Liver (tissue), 9 donors: Measurements from ENCODE around the gene KDM4C. TPM values are rescaled to one million over a fixed set of nuclear protein-coding genes. Genes with fewer than 3 reads are reported as not detected.
A peak's percentile ranks its signal among the peaks of the same experiment; 100 is the strongest.

Experiments
- DNase-seq: peaks from one replicate; pipeline ENCODE4 v3.0.0-alpha.2; 2017; ENCODE audit warnings: low spot score
- H3K27ac ChIP-seq, 2 donors: one replicate each; pipeline ENCODE4 v1.7.0; 2013; ENCODE audit warnings: inconsistent platforms in 2 of 2, low read length in 2 of 2, control low read depth in 1 of 2, low read depth in 1 of 2, mild to moderate bottlenecking in 1 of 2
- H3K27me3 ChIP-seq, 4 donors: one replicate each; pipeline versions ENCODE4 v1.6.1 to v1.7.0; 2013; ENCODE audit warnings: low read length in 3 of 4, inconsistent platforms in 1 of 4, mild to moderate bottlenecking in 1 of 4, moderate library complexity in 1 of 4; ENCODE audit not compliant: control insufficient read depth in 4 of 4, insufficient read depth in 4 of 4
- H3K36me3 ChIP-seq, 4 donors: one replicate each; pipeline versions ENCODE4 v1.6.1 to v1.7.0; 2013; ENCODE audit warnings: low read length in 3 of 4, mild to moderate bottlenecking in 3 of 4, low read depth in 1 of 4, moderate library complexity in 1 of 4; ENCODE audit not compliant: control insufficient read depth in 4 of 4, insufficient read depth in 3 of 4
- H3K4me1 ChIP-seq, 4 donors: one replicate each; pipeline versions ENCODE4 v1.6.1 to v1.7.0; 2013; ENCODE audit warnings: low read length in 3 of 4, mild to moderate bottlenecking in 3 of 4, moderate library complexity in 1 of 4; ENCODE audit not compliant: control insufficient read depth in 4 of 4, insufficient read depth in 4 of 4
- H3K4me3 ChIP-seq, 3 donors: one replicate each; pipeline versions ENCODE4 v1.6.1 to v1.7.0; 2013; ENCODE audit warnings: low read length in 3 of 3, control low read depth in 1 of 3, low read depth in 1 of 3, mild to moderate bottlenecking in 1 of 3
- H3K9ac ChIP-seq, 2 donors: one replicate each; pipeline ENCODE4 v1.7.0; 2013; ENCODE audit warnings: low read length in 2 of 2, mild to moderate bottlenecking in 2 of 2, moderate library complexity in 2 of 2, control low read depth in 1 of 2, low read depth in 1 of 2
- H3K9me3 ChIP-seq, 4 donors: one replicate each; pipeline versions ENCODE4 v1.6.1 to v1.7.0; 2013; ENCODE audit warnings: low read length in 3 of 4; ENCODE audit not compliant: control insufficient read depth in 4 of 4
- ATF3 ChIP-seq: IDR thresholded peaks from 2 replicates; pipeline ENCODE4 v1.6.1; 2016; ENCODE audit warnings: antibody characterized with exemption
- EGR1 ChIP-seq, 2 donors: IDR thresholded peaks; 2 replicates each; pipeline ENCODE4 v1.6.1; 2016 to 2018; ENCODE audit warnings: antibody characterized with exemption in 2 of 2, low read depth in 2 of 2
- FOXA1 ChIP-seq: IDR thresholded peaks from 2 replicates; pipeline ENCODE4 v1.6.1; 2016; ENCODE audit warnings: antibody characterized with exemption
- FOXA2 ChIP-seq: IDR thresholded peaks from 2 replicates; pipeline ENCODE4 v1.6.1; 2016; ENCODE audit warnings: antibody characterized with exemption
- GABPA ChIP-seq, 2 donors: IDR thresholded peaks in 1 of 2; conservative IDR thresholded peaks in 1 of 2; 2 replicates each; pipeline ENCODE4 v1.6.1; 2016; ENCODE audit warnings: antibody characterized with exemption in 2 of 2, mild to moderate bottlenecking in 1 of 2, moderate library complexity in 1 of 2
- HNF4A ChIP-seq, 2 donors: conservative IDR thresholded peaks; 2 replicates each; pipeline ENCODE4 v1.6.1; 2016; ENCODE audit warnings: antibody characterized with exemption in 2 of 2, mild to moderate bottlenecking in 2 of 2
- HNF4G ChIP-seq: IDR thresholded peaks from 2 replicates; pipeline ENCODE4 v1.6.1; 2016; ENCODE audit warnings: antibody characterized with exemption
- JUND ChIP-seq, 2 donors: IDR thresholded peaks; 2 replicates each; pipeline ENCODE4 v1.6.1; 2016; ENCODE audit warnings: antibody characterized with exemption in 2 of 2
- MAX ChIP-seq: IDR thresholded peaks from 2 replicates; pipeline ENCODE4 v1.6.1; 2016; ENCODE audit warnings: antibody characterized with exemption
- NR2F2 ChIP-seq: IDR thresholded peaks from 2 replicates; pipeline ENCODE4 v1.6.1; 2016; ENCODE audit warnings: antibody characterized with exemption
- RAD21 ChIP-seq, 2 donors: IDR thresholded peaks; 2 replicates each; pipeline ENCODE4 v1.6.1; 2016; ENCODE audit warnings: antibody characterized with exemption in 2 of 2, mild to moderate bottlenecking in 2 of 2
- REST ChIP-seq: IDR thresholded peaks from 2 replicates; pipeline ENCODE4 v1.6.1; 2016; ENCODE audit warnings: antibody characterized with exemption, mild to moderate bottlenecking
- SP1 ChIP-seq: IDR thresholded peaks from 2 replicates; pipeline ENCODE4 v1.6.1; 2018; ENCODE audit warnings: antibody characterized with exemption, mild to moderate bottlenecking
- TAF1 ChIP-seq: conservative IDR thresholded peaks from 2 replicates; pipeline ENCODE4 v1.6.1; 2016; ENCODE audit warnings: antibody characterized with exemption, mild to moderate bottlenecking
- ZBTB33 ChIP-seq: IDR thresholded peaks from 2 replicates; pipeline ENCODE4 v1.6.1; 2016; ENCODE audit warnings: antibody characterized with exemption
- WGBS: extraction: QIAGEN DNeasy Blood & Tissue Kit; methylation state at CpG from one replicate; pipeline ENCODE4 v1.1.7; 2013; 5-methylcytosine and 5-hydroxymethylcytosine counted together
- polyA plus RNA-seq, 2 donors: library from polyadenylated mRNA; stranded (reverse) in 1 of 2; unstranded in 1 of 2; fragments of 200-250 nt in 1 of 2; fragments of >200 nt in 1 of 2; fragmentation: Nextera tagmentation in 1 of 2; extraction: Ambion mirVana in 1 of 2; gene quantifications; one replicate each; pipeline versions ENCODE4 v1.2.1 to v1.2.3, GENCODE V29; 2013 to 2015
- total RNA-seq, 2 donors: library from RNA; depleted of rRNA; stranded (reverse); fragments of >200 nt; gene quantifications; one replicate each; pipeline ENCODE4 v1.2.3, GENCODE V29; 2014
- TF ChIP-seq, protein P1 (sequence below): fragments of 150-350 bp; IDR thresholded peaks from 2 replicates; pipeline ENCODE4 v1.5.1; 2017; ENCODE audit warnings: improper control_type of control experiment, low read depth, low read length; ENCODE audit not compliant: missing input control
- donor health status: healthy.
- donor health status: healthy.
- donor health status: healthy.
- donor health status: healthy.
- donor health status: healthy.

The KDM4C gene
- total and polyA plus RNA-seq, 4 donors, result 4.3 to 40.2 (median 24.0) TPM

- peak; percentile 18 for TF ChIP-seq REST
- no peak for TF ChIP-seq NR2F2
- peak; percentile 44 for TF ChIP-seq FOXA2
- peak; percentile 51 for TF ChIP-seq SP1
- peak; percentile 82 for TF ChIP-seq HNF4G
Observed at GRCh38 chr9:6819112-6819511, 61.3 kb downstream of the KDM4C start (continued).

DNA sequence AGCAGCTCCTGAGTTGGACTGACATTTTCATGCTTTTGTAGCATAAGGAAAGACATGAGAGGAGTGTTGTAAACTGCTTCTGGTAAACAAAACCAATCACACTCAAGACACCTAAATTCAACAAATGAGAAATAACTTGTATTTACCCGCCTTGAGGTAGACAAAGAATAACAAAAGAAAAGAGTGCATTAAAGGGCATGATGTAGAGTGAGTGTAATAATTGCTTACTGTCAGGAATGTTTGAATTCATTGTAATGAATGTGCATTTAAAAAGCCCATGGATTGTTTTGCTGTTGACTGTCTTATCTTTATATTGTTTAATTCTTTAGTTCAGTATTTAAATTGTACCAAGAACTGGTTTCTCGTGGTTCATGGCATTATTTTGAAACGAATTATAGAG lies 61.8 kb downstream of the KDM4C start:
- Histone ChIP-seq H3K9me3 (no peaks in the 10 kb centered on the region), H3K36me3 (peaks cover 0 to 10% (median 0%) of the 10 kb centered on the region in 4 donors), H3K4me1 (peaks cover 0 to 19% (median 7%) of the 10 kb centered on the region in 4 donors), H3K9ac (no peak overlapping the region), H3K4me3 (no peak overlapping the region), H3K27me3 (no peaks in the 10 kb centered on the region), H3K27ac (no peak overlapping the region)
- 75% methylated on average over 3 of the region's 3 CpGs for WGBS
- no peak for DNase-seq
- TF ChIP-seq ATF3, result no peak
- TF ChIP-seq FOXA1, result no peak
- TF ChIP-seq HNF4G, result no peak
- no peak for TF ChIP-seq ZBTB33
- no peak for TF ChIP-seq GABPA (IDR thresholded peaks at IDR 0.05 in 1 of 2, conservative IDR thresholded peaks at IDR 0.05 in 1 of 2)

- DNase-seq, result no peak
- 81% methylated on average over 3 of the region's 3 CpGs for WGBS
- Histone ChIP-seq H3K27me3 (no peaks in the 10 kb centered on the region), H3K9ac (no peak overlapping the region), H3K9me3 (no peaks in the 10 kb centered on the region), H3K4me3 (no peak overlapping the region), H3K4me1 (peaks cover 0 to 19% (median 7%) of the 10 kb centered on the region in 4 donors), H3K36me3 (peaks cover 0 to 13% (median 0%) of the 10 kb centered on the region in 4 donors), H3K27ac (no peak overlapping the region)
- no peak for TF ChIP-seq TAF1
- no peak for TF ChIP-seq JUND (IDR thresholded peaks at IDR 0.05)
- no peak for TF ChIP-seq FOXA2
- TF ChIP-seq ATF3, result no peak
- no peak for TF ChIP-seq ZBTB33
- TF ChIP-seq, protein P1, sequence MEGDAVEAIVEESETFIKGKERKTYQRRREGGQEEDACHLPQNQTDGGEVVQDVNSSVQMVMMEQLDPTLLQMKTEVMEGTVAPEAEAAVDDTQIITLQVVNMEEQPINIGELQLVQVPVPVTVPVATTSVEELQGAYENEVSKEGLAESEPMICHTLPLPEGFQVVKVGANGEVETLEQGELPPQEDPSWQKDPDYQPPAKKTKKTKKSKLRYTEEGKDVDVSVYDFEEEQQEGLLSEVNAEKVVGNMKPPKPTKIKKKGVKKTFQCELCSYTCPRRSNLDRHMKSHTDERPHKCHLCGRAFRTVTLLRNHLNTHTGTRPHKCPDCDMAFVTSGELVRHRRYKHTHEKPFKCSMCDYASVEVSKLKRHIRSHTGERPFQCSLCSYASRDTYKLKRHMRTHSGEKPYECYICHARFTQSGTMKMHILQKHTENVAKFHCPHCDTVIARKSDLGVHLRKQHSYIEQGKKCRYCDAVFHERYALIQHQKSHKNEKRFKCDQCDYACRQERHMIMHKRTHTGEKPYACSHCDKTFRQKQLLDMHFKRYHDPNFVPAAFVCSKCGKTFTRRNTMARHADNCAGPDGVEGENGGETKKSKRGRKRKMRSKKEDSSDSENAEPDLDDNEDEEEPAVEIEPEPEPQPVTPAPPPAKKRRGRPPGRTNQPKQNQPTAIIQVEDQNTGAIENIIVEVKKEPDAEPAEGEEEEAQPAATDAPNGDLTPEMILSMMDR, result no peak
- no peak for TF ChIP-seq EGR1 (IDR thresholded peaks at IDR 0.05; ENCODE audit: low read depth in 2 of 2)
- TF ChIP-seq RAD21 (IDR thresholded peaks at IDR 0.05), result no peak
- no peak for TF ChIP-seq REST
- TF ChIP-seq HNF4G, result no peak
- no peak for TF ChIP-seq GABPA (IDR thresholded peaks at IDR 0.05 in 1 of 2, conservative IDR thresholded peaks at IDR 0.05 in 1 of 2)
- TF ChIP-seq HNF4A (conservative IDR thresholded peaks at IDR 0.05), result no peak
- TF ChIP-seq MAX, result no peak
Observed at GRCh38 chr9:6822696-6823095, 64.9 kb downstream of the KDM4C start.
